GM18951 (cell line): Measurements from ENCODE around the gene FBXO34.

Experiments used
- POLR2A ChIP-seq: IDR thresholded peaks from 4 replicates; pipeline ENCODE4 v1.6.1; 2011; ENCODE audit warnings: mild to moderate bottlenecking; ENCODE audit not compliant: insufficient read length, insufficient read depth; ENCODE audit errors: extremely low read depth
- in situ Hi-C: fragments of 300-500 bp; cut with MboI; formaldehyde crosslinking; loops from one replicate; pipeline ENCODE4 v1.12.0; 2022; ENCODE audit warnings: low sequenced_read_pairs, mixed read lengths, inconsistent platforms; ENCODE audit not compliant: unreplicated experiment

Gene FBXO34

DNA sequence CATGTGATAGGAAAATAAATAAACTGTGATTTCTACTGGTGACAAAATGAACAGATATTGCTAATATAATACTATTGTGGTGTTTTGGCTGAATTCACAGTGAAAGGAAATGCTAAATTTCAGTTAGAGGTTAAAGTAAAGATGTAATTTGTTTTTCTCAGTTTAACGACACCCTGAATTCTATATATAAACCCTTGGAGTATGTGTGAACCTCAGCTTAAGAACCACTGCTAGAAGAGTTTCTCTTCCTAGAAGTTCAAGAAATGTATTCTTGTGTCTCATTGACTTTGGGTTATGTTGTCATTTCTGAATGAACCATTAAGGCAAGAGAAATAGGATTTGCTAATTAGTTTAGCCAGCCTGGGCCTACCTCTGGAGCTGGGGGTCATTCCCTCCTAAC, 8.2 kb downstream of the FBXO34 start:
- no peak for TF ChIP-seq POLR2A
- in situ Hi-C loops = no loop called here

DNA sequence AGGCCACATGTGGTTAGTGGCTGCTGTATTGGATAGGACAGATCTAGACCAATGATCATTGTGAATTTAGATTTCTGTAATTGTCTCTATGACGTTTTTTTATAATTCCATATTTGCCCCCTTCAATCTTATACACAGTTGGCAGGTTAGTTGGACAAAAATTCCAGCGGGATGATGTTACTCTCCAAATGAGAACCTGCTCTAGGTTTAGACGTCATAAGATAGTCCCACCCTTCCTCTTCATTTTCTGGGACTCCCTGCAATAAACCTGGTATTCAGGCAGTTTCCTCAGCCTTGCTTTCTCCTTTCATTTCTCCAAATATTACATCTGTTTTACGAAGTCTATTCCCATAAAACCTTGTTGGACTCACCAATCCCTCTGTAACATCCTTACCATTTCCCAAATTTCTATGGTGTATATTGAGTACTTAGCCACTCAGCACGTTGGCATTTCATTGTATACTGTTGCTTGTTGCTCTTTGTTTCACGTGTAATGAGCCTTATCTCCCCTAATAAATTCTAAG, 10.2 kb downstream of the FBXO34 start:
- TF ChIP-seq POLR2A = no peak
- in situ Hi-C loops = no loop called here

DNA sequence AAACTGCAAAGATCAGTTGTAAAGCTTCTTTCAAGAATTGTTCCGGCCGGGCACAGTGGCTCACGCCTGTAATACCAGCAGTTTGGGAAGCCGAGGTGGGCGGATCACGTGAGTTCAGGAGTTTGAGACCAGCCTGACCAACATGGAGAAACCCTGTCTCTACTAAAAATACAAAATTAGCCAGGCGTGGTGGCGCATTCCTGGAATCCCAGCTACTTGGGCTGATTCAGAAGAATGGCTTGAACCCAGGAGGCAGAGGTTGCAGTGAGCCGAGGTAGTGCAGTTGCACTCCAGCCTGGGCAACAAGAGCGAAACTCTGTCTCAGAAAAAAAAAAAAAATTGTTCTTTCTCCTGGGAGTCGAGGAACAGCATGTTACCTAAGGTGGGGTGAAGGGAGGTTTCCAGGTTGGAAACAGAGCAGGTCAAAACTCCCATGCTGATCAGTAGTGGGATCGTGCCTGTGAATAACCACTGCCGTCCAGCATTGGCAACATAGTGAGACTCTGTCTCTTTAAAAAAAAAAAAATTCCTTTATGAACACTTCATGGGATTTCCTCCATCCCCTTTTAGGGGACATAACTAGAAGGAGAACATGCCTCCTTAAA, 13.9 kb downstream of the FBXO34 start:
- no peak for TF ChIP-seq POLR2A
- in situ Hi-C loops = no loop called here

DNA sequence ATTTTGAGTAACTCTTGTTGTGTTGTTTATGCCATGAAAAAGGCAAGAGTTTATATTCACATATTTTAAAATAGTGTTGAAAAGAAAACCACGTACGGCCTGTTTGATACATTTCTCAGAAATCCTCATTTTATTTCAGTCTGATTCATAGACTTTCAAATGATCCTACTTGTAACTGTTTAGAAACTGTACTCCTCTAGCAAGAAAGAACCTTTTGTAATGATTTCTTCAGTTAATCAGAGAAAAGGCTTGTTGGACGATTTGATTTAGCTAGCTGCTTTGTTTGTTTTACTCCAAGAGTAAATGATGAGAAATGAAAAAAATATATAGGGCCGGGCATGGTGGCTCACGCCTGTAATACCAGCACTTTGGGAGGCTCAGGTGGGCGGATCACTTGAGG, 17.2 kb downstream of the FBXO34 start:
- in situ Hi-C loops = no loop called here
- TF ChIP-seq POLR2A = no peak

DNA sequence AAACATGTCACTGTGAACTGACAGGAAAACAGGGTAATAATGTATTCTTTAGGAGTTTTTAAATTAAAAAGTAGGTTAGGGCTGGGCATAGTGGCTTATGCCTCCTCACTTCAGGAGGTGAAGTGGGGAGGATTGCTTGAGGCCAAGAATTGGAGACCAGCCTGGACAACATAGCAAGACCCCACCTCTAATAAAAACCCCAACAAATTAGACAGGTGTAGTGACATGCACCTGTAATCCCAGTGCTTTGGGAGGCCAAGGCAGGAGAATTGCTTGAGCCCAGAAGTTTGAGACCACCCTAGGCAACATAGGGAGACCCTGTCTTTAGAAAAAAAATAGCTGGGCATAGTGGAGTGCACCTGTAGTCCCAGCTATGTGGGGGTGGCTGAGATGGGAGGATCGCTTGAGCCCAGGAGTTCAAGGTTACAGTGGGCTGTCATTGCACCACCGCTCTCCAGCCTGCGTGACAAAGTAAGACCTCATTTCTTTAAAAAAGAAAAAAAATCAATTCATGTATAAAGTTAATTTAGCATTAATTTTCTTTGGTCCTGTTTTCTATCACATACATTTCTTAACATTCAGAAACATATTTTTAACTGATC, 20.4 kb downstream of the FBXO34 start:
- in situ Hi-C loops = no loop called here
- no peak for TF ChIP-seq POLR2A

DNA sequence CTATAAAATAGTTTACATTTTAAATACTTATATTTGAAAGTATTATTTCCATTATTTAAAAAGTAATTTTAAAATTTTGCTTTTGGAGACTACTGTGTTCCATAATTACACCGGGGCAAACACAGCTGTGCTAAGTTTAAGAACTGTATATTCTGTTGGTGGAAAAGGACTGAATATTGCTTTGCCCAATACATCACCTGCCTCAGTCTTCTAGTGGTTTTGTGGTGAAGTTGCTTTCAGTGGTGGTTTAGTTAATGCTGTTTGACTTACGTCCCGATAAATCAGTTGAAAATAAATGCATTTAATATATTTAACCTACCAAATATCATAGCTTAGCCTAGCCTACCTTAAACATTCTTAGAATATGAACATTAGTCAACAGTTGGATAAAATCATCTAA, 23.4 kb downstream of the FBXO34 start:
- in situ Hi-C loops = no loop called here
- TF ChIP-seq POLR2A = no peak

DNA sequence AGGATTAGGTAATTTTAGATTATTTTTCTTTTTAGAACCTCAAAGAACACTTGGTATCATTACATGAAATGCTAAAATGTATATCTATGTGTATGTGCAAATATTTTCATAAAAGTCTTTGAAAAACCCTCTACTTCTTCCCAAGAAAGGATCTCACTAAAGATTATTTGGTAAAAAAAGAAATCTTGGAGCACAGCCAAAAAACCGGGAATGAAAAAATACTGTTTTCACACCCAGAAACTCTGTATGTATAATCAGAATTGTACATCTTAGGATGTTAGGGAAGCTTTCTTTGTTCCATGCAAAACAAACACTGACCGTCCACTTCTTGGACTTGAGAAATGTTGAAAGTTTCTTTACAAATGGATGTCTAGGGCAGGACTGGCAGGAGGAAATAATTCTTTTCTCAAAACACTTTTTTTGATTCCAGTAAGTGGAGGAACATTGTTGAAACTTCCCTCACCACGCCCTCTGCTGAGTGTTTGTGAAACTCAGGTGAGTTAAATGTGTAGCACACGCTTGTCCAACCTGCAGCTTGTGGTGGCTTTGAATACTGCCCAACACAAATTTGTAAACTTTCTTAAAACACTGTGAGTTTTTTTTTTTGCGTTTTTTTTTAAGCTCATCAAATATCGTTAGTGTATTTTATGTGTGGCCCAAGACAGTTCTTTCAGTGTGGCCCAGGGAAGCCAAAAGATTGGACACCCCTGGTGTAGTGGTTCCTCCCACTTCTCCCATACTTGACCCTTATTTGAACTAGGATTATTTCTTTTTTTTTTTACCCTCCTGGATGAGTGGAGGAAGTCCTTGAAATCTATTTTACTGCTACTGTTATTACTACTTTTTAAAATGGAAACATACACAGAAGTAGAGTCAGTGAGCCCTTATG, 26.6 kb downstream of the FBXO34 start:
- in situ Hi-C loops = no loop called here
- TF ChIP-seq POLR2A = no peak

DNA sequence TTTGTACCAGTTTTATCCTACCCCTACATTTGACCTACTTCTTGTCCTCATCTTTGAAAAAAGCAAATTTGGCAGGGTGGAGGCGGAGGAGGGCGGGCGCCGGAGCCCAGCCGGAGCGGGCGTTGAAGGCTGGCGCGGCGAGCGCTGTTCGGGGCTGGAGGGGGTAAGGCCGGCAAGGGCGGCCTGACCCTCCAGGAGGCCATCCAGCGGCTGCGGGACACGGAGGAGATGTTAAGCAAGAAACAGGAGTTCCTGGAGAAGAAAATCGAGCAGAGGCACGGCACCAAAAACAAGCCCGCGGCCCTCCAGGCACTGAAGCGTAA, 27.2 kb downstream of the FBXO34 start:
- in situ Hi-C loops = no loop called here
- TF ChIP-seq POLR2A = no peak

DNA sequence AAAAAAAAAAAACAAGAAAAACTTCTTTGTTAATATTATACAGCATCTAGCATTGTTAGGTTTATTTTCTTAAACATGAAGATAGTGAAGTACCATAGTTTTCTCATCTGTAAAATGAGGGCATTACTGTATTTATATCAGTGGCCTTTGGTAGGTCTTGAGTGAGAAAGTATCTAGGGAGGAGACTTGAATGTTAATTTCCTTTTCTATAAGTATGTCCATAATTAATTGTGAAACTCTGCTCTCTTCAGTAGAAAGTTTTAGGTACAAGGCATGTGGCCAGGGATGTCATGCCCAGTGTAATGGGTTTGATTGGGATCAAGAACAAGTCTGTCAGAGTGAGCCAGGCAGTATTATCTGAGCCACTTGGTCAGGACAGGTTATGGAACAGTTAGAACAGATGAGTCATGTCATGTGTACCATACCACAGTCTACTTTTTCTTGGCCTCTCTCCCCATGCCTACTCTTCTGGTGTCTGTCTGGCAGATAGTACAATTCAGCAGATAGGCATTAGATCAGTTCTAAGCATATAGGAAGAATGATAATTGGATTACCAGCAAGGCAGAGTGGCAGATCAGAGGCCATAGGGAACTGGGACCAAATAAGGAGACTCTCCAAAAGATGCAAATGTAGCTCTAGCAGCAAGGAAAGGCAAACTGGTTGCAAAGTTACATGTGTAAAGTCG, 30.4 kb downstream of the FBXO34 start:
- no peak for TF ChIP-seq POLR2A
- in situ Hi-C loops = no loop called here

DNA sequence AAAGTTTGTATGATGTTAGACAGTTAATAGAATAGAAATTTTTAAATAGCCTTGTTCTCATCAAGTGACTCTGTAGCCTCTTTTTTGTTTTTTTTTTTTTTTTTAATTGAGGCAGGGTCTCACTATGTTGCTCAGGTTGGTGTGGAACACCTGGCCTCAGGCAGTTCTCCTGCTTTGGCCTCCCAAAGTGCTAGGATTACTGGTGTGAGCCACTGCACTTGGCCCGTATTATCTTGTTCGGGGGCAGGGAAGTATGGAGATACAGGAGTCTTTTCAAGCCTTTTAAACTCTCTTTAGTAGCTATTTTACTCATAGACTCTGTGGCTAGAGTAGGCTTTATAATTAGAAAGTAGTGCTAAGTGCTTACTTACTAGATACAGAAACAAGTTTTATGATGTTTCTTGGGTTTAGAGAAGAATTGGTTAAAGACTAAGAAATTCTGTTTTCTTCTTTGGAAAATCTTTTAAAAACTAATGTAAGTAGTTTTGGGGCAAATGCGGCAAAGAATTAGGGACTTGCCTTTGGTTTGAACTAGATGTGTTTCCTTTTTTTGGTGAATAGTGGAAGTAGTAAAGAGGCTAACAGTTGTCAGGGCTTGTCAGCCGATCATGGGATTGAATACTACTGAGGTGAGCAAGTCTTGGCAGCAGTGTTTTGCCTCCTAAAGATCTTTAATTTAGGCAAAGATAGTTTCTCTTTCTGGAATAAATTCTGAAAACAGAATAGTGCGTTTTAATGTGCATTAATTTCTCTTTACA, 31.3 kb downstream of the FBXO34 start:
- TF ChIP-seq POLR2A = no peak
- in situ Hi-C loops = no loop called here

DNA sequence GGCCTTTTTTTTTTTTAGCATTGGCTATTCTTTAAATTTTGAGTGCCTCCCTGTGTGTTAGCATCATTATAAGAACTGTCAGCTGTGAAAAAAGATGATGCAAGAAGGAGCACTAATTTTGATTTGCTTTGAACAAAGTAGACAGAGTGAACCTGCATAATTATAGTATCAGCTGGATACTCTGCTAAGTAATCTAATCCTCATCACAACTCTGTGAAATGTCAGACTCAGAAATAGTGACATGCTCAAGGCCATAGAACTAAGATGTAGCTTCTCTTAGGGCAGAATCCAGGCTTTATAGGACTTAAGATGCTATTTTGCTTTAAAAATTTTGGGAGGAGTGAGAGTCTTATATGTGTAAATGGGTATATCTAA, 31.9 kb downstream of the FBXO34 start:
- no peak for TF ChIP-seq POLR2A
- in situ Hi-C loops = no loop called here

DNA sequence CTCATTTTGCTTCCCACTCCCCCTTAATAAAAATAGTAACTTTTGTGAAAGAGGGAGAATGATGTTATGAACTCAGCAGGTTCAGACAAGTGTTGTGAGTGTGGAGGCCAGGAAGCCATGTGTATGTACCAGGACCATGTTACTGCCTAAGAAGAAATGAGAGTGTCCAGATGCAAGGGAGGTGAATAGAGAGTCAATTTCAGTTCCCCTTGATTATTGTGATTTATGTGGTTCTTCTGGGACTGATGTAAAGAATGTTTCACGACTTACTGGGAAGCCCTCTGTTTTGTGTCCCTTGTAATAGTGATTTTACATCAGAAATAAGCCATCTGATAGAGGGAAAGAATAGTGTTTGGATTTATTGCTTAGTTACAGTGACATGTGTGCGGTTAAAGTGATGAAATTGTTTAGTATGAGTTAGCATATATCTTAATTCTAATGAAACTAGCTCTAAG, 32.5 kb downstream of the FBXO34 start:
- in situ Hi-C loops = no loop called here
- no peak for TF ChIP-seq POLR2A
